SJCRH30 (cell line): Measurements from ENCODE around the gene MMRN2. TPM values are rescaled to one million over a fixed set of nuclear protein-coding genes. Genes with fewer than 3 reads are reported as not detected.
"Not testable (repeated sequence)": the region's sequence is repeated elsewhere in the genome, so short reads cannot be mapped to it uniquely, and the experiment has no call there.

ENCODE experiments used
- DNase-seq, 2 experiments: peaks; one replicate each; pipeline ENCODE4 v3.0.0-alpha.2; 2015 to 2020
- H3K27ac ChIP-seq: fragments of 250-450 bp; sonication (Bioruptor Pico); 2 replicates; pipeline ENCODE4 v1.5.1; 2020; ENCODE audit warnings: mild to moderate bottlenecking, moderate library complexity
- H3K27me3 ChIP-seq: fragments of 250-450 bp; sonication (Bioruptor Pico); 2 replicates; pipeline ENCODE4 v1.5.1; 2020; ENCODE audit warnings: mild to moderate bottlenecking, moderate library complexity
- H3K36me3 ChIP-seq: fragments of 250-450 bp; sonication (Bioruptor Pico); 2 replicates; pipeline ENCODE4 v1.5.1; 2020; ENCODE audit warnings: mild to moderate bottlenecking, moderate library complexity
- H3K4me1 ChIP-seq: fragments of 250-450 bp; sonication (Bioruptor Pico); 2 replicates; pipeline ENCODE4 v1.5.1; 2020; ENCODE audit warnings: mild to moderate bottlenecking, moderate library complexity
- H3K4me3 ChIP-seq: fragments of 250-450 bp; sonication (Bioruptor Pico); 2 replicates; pipeline ENCODE4 v1.5.1; 2020; ENCODE audit warnings: mild to moderate bottlenecking, moderate library complexity
- H3K9me3 ChIP-seq: fragments of 250-450 bp; sonication (Bioruptor Pico); replicated peaks from 2 replicates; pipeline ENCODE4 v1.5.1; 2020; ENCODE audit warnings: mild to moderate bottlenecking, moderate library complexity
- total RNA-seq: library from RNA; depleted of rRNA; stranded (reverse); fragments of >200 nt; shearing (Covaris generic); gene quantifications from 2 replicates; pipeline ENCODE4 v1.2.3, GENCODE V29; 2014

Gene MMRN2
- total RNA-seq, 1 experiment from 2014 or later, result 1.9 TPM

DNA sequence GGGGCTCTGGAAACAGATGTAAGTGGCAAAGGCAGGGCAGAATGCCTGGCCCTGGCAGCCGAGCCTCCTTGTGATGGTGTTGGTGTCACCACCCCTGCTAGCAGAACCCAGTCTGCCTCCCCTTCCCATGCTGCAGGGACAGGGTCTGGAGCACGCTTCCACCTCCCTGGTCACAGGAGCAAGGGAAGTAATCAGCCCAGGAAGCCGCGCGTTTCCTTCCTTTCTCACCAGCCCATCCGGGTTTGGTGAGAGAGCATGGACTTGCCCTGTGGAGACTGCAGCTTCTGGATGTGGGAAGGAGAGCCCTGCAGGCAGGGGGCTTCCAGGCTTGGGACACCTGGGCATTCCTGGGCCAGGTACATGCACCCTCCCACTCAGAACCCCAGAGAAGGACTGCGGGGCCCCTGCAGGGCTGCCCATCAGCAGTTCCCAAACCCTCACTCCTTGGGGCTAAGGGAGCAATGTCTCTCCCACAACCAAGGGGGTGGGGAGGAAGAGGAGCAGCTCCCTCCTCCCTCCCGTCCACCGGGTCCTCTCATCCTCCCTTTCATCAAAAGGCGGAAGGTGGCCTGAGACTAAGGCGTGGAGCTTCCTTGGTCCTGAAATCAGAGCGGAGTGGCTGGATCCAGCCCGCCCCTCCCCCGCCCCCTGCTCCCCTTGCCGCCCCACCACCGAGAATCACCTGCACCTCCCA lies 1.8 kb downstream of the MMRN2 start:
- DNase-seq, result no peak
- peaks cover 28% of the 10 kb centered on the region for H3K4me1 ChIP-seq
- H3K27ac ChIP-seq, result no peak overlapping the region
- H3K4me3 ChIP-seq, result no peak overlapping the region
- no peaks in the 10 kb centered on the region for H3K9me3 ChIP-seq
- no peaks in the 10 kb centered on the region for H3K27me3 ChIP-seq
- no peaks in the 10 kb centered on the region for H3K36me3 ChIP-seq

DNA sequence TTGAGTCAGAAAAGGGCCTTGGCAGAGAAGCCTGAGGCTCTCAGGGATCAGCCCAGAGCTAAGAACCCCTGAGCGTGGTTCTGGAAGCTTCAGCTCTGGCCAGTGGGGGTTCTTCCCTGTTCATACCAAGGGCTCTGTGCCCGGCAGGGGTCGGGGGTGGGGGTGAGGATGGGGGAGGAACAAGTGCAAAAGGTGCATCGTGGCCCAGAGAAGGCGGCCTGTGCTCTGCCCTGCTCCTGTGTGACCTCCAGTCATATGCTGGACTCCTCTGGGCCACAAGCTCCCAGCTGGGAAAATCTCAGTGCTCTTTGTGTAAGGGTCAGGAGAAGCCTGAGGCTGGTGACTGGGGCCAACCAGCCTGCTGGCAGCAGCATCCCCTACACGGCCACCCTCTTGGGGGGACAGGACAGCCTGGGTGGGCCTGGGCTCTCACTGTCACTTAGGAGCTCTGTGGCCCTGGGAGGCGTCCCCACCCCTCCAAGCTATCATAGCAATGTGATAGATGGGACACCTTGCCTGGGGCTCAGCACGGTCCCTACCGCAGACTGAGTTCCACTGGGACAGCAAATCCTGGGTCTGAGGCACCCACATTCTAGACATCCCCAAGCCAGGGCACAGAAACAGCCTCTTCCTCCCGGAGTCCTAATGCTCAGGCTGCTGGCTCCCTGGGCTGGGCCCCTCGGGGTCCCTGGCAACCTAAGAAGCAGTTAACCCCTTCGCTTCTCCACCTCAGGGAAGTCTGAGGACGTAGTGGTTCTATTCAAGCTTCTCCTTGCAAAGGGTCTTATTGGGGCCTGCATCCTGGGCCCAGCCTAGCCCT lies 2.5 kb downstream of the MMRN2 start:
- no peak for DNase-seq
- Histone ChIP-seq H3K4me3 (no peak overlapping the region), H3K27me3 (no peaks in the 10 kb centered on the region), H3K36me3 (no peaks in the 10 kb centered on the region), H3K27ac (no peak overlapping the region), H3K9me3 (no peaks in the 10 kb centered on the region), H3K4me1 (peaks cover 21% of the 10 kb centered on the region)

DNA sequence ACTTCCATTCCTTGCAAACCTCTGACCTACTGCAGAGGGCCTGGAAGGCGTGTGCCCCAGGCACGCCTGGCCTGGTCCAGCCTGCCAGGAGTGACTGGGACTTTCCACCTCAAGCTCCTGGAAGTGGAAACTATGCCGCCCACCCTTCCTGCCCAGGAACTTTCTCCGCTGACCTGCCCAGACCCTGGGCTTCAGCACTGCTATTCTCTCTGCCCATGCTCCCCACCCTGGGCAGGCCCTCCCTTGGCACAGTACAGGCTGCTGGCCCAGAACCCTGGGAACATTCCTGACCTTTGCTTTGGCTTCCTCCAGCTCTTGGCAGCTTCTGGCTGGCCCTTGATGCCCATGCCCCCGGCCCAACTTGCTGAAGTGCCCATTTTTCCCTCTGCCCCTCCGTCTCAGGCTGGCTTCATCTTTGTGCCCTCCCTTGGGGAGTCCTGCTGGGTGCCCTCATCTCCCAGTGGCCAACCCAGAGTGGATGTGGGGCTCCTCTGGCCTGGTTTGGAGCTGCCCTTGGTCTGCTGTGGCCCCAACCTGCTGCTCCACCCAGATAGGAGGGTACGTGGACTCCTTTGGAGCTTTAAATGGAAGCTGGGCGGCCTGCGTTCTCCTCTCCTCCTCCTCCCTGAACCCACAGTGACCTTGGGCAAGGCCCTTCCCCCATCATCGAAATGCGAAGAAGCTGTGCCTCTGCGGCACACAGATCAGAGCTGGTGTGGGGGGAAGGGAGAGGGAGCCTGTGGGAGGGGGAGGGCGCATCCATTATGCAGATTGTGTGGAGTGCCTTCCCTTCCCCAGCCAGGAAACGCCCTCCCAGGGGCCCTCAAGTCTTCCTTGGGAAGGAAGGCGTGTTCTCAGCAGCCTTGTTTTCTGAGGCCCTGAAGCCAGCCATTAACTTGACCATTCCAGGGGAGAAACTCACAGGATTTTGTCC lies 3.4 kb downstream of the MMRN2 start:
- Histone ChIP-seq H3K4me1 (peaks cover 12% of the 10 kb centered on the region; the same call in 1 of the 2 replicates), H3K27ac (no peak overlapping the region), H3K9me3 (no peaks in the 10 kb centered on the region), H3K36me3 (no peaks in the 10 kb centered on the region), H3K4me3 (no peak overlapping the region), H3K27me3 (no peaks in the 10 kb centered on the region)
- DNase-seq, result no peak

DNA sequence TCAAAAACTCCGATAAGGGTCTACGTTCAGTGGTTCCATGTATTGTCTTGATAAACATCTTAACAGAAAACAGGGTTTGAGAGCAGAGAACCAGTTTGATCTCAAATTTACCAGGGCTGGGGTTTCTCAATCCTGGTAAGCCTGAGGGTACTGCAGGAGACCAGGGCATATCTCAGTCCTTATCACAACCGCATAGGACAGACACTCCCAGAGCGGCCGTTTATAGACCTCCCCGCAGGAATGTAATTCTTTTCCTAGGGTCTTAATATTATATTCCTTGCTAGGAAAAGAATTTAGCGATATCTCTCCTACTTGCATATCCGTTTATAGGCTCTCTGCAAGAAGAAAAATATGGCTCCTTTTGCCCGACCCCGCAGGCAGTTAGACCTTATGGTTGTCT lies 4.7 kb downstream of the MMRN2 start:
- not testable (repeated sequence) for H3K4me3 ChIP-seq, H3K36me3 ChIP-seq, H3K4me1 ChIP-seq, H3K9me3 ChIP-seq, H3K27ac ChIP-seq, DNase-seq, H3K27me3 ChIP-seq

DNA sequence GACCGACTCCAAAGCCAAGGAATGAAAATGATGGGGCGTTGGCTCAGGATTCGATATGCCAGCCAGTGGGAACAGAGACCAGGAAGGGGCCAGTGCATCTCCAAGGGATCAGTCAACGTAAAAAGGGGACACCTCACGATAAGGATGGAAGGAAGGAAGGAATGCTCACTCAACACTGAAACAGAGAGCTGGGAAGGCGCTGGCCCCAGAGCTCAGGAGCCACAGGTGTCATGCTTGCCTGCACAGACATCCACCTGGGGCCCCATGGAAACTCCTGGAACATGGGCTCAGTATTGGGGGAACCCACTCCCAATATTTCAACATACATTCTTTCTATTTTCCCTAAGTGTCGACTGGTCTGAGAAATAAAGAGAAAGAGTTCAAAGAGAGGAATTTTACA lies 5.3 kb downstream of the MMRN2 start:
- no peak for DNase-seq
- Histone ChIP-seq H3K4me1 (no peaks in the 10 kb centered on the region; the same call in 1 of the 2 replicates), H3K27me3 (no peaks in the 10 kb centered on the region), H3K9me3 (no peaks in the 10 kb centered on the region), H3K36me3 (no peaks in the 10 kb centered on the region), H3K27ac (no peak overlapping the region), H3K4me3 (no peak overlapping the region)

DNA sequence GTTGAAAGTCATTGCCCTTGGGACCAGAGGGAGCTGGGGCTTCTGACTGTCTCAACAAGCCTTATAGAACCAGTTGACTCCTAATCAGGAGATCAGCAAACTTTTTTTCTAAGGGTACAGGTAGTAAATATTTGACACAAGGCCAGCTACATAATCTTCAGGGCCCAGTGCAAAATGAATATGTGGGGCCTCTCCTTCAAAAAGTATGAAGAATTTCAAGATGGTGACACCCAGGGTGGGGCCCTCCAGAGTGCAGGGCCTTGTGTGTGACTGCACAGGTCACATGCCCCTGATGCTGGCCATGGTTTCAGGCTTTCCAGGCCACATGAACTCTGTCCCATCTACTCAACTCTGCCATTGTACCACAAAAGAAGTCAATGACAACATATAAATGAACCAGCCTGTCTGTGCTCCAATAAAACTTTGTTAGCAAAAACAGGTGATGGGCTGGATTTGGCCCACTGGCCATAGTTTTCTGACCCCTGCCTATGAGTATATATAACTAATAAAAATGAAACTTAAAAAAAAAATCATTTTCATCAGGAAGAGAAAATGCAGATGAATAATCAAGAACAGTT lies 6.1 kb downstream of the MMRN2 start:
- no peaks in the 10 kb centered on the region for H3K27me3 ChIP-seq
- H3K27ac ChIP-seq, result no peak overlapping the region
- no peaks in the 10 kb centered on the region for H3K9me3 ChIP-seq
- H3K36me3 ChIP-seq, result no peaks in the 10 kb centered on the region
- DNase-seq, result no peak
- no peaks in the 10 kb centered on the region for H3K4me1 ChIP-seq
- no peak overlapping the region for H3K4me3 ChIP-seq

DNA sequence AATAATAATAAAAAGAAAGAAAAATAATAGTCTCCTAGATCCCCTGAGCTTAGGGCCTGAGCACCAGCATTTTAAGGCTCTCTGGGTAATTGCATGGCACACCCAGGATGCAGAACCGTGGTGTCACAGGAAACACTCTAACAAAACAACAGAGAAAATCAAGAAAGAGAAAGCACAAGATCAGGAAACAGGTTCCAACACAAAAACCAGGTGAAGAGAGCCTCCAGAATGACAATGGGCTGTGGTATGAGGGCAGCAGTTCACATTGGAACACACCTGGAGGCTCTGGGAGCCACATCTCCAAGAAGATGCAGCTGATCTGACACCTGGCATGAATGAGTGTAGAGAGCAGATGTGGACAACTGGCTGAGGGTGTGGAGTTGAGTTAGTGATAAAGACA lies 7.1 kb downstream of the MMRN2 start:
- Histone ChIP-seq H3K4me1 (no peaks in the 10 kb centered on the region; the same call in none of the 2 replicates), H3K27me3 (no peaks in the 10 kb centered on the region), H3K27ac (no peak overlapping the region), H3K9me3 (no peaks in the 10 kb centered on the region), H3K36me3 (no peaks in the 10 kb centered on the region), H3K4me3 (no peak overlapping the region)
- DNase-seq, result no peak

DNA sequence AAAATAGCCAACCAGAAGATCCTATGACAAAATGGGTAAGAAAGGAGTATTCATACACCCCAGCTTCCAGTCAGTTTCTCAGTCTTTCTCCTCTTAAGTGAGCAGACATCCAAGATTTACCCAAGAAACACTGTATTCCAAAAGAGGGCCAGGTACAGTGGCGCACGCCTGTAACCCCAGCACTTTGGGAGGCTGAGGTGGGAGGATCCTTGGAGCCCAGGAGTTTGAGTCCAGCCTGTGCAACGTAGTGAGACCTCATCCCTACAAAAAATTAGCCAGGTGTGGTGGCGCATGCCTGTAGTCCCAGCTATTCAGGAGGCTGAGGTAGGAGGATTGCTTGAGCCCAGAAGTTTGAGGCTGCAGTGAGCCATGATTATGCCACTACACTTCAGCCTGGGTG lies 9.6 kb downstream of the MMRN2 start:
- not testable (repeated sequence) for H3K9me3 ChIP-seq, DNase-seq, H3K4me1 ChIP-seq, H3K27me3 ChIP-seq, H3K36me3 ChIP-seq, H3K4me3 ChIP-seq, H3K27ac ChIP-seq

DNA sequence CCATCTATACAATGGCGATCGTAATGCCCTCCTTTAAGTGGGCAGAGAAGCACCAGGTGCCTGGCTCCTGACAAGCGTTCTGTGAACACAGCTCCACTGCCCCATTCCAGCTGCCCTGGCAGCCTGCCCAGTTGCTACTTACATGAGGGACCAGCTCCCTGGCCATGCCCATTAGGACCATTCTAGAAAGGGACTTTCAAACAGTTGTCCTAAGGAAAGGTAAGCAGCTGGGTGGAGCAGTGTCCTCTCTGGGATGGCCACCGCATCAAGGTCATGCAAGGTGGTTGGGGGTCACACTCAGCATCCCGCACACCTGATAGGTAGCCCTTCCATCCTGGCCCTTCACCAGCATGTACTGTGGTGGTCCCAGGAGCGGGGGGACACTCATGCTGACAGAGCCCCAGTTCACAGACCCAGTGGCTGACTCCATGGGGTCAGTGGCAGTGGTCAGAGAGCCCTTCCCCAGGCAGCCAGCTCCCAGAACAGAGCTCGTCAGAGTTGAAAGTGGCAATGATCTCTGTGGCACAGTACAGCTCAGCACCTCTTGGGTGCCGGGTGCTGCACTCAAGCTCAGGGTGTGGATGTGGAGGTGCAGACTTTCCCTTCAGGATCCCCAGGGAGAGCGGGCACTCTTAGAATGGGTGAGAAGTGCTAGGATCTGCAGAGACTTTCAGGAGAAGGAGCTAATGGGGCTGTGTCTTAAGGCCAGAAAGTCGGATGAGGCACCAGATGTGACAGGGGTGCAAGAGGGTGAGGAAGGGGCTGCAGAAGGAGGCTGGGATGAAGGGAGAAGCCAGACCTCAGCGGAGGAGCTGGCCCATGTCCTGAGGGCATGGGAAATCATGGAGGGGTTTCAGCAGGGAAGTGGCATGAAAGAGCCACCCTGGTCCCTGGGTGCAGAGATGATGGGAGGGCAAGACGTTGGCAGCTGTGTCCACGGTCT lies 10.9 kb downstream of the MMRN2 start:
- no peak overlapping the region for H3K4me3 ChIP-seq
- H3K4me1 ChIP-seq, result no peaks in the 10 kb centered on the region; the same call in none of the 2 replicates
- H3K36me3 ChIP-seq, result no peaks in the 10 kb centered on the region
- H3K27ac ChIP-seq, result no peak overlapping the region
- no peaks in the 10 kb centered on the region for H3K27me3 ChIP-seq
- H3K9me3 ChIP-seq, result no peaks in the 10 kb centered on the region
- DNase-seq, result peak; percentile 49 to 58

DNA sequence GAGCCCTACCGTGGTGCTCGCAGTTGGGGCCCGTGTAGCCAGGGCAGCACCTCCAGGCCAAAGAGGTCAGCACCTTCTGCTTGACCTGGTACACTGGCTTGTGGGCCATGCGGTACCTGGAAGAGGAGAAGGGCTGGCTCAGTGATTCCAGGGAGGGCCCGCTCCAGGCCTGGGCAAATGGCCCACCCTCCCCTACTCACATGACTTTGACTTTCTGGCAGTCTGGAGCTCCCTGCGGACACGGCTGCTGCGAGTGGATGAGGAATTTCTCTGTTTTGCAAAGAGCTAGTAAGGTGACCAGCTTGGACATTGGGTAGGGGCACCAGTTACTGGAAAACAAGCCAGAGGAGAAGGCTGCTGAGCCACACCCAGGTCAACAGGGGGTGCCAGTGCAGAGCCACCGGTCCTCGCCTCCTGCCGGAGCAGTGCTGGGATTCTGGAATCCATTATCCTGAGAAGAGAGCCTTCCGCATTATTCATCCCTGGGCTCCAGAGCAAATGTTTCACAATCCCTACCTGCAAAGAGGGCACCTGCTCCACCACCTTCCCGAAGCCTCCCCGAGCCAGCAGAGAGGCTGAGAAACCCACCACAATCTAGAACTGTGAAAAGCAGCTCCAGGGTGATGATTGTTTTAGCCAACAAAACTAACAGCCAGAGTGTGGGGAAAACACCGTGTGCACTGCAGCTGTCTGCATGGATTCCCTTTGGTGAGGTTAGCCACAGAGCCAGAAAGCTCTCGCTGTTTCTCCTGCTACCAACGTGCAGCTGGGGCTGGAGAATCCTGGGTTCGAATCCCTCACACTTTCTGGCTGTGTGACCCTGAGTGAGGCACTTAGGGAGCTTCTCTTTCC lies 11.8 kb downstream of the MMRN2 start:
- Histone ChIP-seq H3K36me3 (no peaks in the 10 kb centered on the region), H3K4me1 (no peaks in the 10 kb centered on the region; the same call in none of the 2 replicates), H3K9me3 (no peaks in the 10 kb centered on the region), H3K4me3 (peak overlapping the region; percentile 34), H3K27me3 (no peaks in the 10 kb centered on the region), H3K27ac (no peak overlapping the region)
- DNase-seq, result peak; percentile 70 to 77

DNA sequence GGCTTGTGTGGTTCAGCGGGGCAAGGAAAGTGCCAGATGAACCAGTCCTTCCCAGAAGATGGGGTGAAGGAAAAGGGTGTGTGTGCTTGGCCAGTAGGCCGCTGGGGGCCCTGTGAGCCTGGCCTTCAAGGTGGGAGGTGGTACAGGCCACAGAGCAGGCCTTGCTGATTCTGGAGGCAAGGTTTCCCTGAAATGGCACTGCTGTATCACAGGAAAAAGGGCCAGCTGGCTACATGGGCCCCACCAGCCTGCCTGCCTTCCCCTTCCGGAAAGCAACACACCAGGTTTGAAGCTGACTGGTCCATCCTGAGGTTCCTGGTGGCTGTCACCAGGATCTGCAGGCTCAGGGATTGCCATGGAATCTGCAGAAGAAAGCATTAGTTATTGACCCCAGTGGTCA lies 12.5 kb downstream of the MMRN2 start:
- no peak for DNase-seq
- H3K27ac ChIP-seq, result no peak overlapping the region
- no peaks in the 10 kb centered on the region for H3K27me3 ChIP-seq
- H3K36me3 ChIP-seq, result no peaks in the 10 kb centered on the region
- no peaks in the 10 kb centered on the region; the same call in none of the 2 replicates for H3K4me1 ChIP-seq
- H3K9me3 ChIP-seq, result no peaks in the 10 kb centered on the region
- H3K4me3 ChIP-seq, result no peak overlapping the region

DNA sequence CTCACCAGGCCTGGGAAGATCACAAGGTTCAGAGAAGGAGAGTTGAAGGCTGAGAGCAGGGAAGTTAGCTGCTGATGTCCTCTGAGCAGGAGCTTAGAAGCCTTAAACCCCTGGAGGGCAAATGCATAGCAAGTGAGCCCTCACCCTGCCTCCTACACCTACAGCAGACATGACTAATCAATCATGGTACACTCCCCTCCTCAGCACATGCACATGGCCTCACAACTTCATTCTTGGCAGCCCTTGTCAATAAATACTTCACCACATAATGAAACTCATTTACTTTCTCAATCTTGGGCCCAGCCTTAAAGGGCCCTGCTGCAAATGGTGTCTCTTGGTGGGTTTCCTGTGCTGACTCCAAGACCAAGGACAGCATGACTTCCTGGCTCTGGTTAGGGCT lies 12.9 kb downstream of the MMRN2 start:
- H3K27me3 ChIP-seq, result no peaks in the 10 kb centered on the region
- H3K36me3 ChIP-seq, result no peaks in the 10 kb centered on the region
- H3K27ac ChIP-seq, result no peak overlapping the region
- no peak for DNase-seq
- H3K9me3 ChIP-seq, result no peaks in the 10 kb centered on the region
- no peaks in the 10 kb centered on the region; the same call in none of the 2 replicates for H3K4me1 ChIP-seq
- H3K4me3 ChIP-seq, result no peak overlapping the region

DNA sequence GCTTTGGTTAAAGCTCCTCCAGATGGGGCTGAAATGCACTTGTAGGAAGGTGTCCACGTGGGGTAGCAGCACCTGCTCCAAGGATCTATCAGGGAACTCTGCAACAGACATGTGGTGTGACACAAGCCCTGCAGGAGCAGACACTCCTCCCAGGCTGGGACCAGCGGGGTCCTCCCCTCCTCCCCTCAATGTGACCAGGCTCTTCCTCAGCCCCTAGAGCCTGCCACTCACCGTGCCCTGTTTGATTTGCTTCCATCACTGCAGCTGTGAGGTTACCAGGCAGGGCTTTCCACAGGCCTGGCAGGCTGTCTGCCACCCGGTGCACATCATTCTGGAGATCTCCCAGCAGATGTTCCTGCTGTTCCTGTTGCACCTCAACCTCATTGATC lies 13.4 kb downstream of the MMRN2 start:
- no peak overlapping the region for H3K27ac ChIP-seq
- H3K27me3 ChIP-seq, result no peaks in the 10 kb centered on the region
- H3K9me3 ChIP-seq, result no peaks in the 10 kb centered on the region

More for the DNA sequence above, 13.4 kb downstream of the MMRN2 start:
- DNase-seq, result no peak
- H3K4me3 ChIP-seq, result no peak overlapping the region
- no peaks in the 10 kb centered on the region; the same call in none of the 2 replicates for H3K4me1 ChIP-seq
- H3K36me3 ChIP-seq, result no peaks in the 10 kb centered on the region
